Trophoblast cell (in vitro differentiated cells and primary cell): ENCODE measurements around the gene CTAGE9.

Experiments used
- DNase-seq, 2 donors: peaks; one replicate each; pipeline ENCODE4 v3.0.0-alpha.2; 2016
- H2AFZ ChIP-seq: 2 replicates; pipeline ENCODE4 v1.6.1; 2013; ENCODE audit warnings: low read length, moderate library complexity, mild to moderate bottlenecking; ENCODE audit not compliant: insufficient read depth, poor library complexity
- H2AK5ac ChIP-seq: 2 replicates; pipeline ENCODE4 v1.6.1; 2013; ENCODE audit warnings: mild to moderate bottlenecking, low read length
- H2BK120ac ChIP-seq: 2 replicates; pipeline ENCODE4 v1.6.1; 2013; ENCODE audit warnings: low read length, mild to moderate bottlenecking, moderate library complexity; ENCODE audit not compliant: insufficient read depth, poor library complexity
- H2BK12ac ChIP-seq: 2 replicates; pipeline ENCODE4 v1.6.1; 2013; ENCODE audit warnings: mild to moderate bottlenecking, low read length, moderate library complexity
- H2BK5ac ChIP-seq: 2 replicates; pipeline ENCODE4 v1.6.1; 2013; ENCODE audit warnings: low read length, low read depth, moderate library complexity, mild to moderate bottlenecking; ENCODE audit not compliant: poor library complexity
- H3K14ac ChIP-seq: 2 replicates; pipeline ENCODE4 v1.6.1; 2013; ENCODE audit warnings: mild to moderate bottlenecking, low read length
- H3K18ac ChIP-seq: 2 replicates; pipeline ENCODE4 v1.6.1; 2013; ENCODE audit warnings: mild to moderate bottlenecking, low read length
- H3K23ac ChIP-seq: 2 replicates; pipeline ENCODE4 v1.6.1; 2013; ENCODE audit warnings: low read length
- H3K27ac ChIP-seq: 2 replicates; pipeline ENCODE4 v1.5.1; 2013; ENCODE audit warnings: low read depth, mild to moderate bottlenecking, inconsistent platforms, low read length, moderate library complexity
- H3K27me3 ChIP-seq: 2 replicates; pipeline ENCODE4 v1.6.1; 2013; ENCODE audit warnings: inconsistent platforms, mild to moderate bottlenecking, low read length, moderate library complexity; ENCODE audit not compliant: insufficient read depth
- H3K36me3 ChIP-seq, 2 experiments: 1 replicate in 1 of 2; 2 replicates in 1 of 2; pipeline ENCODE4 v1.6.1; 2013; ENCODE audit warnings: low read length in 2 of 2, mild to moderate bottlenecking in 2 of 2, moderate library complexity in 1 of 2; ENCODE audit not compliant: insufficient read depth in 2 of 2, control insufficient read depth in 1 of 2
- H3K4ac ChIP-seq: 2 replicates; pipeline ENCODE4 v1.6.1; 2013; ENCODE audit warnings: low read depth, mild to moderate bottlenecking, low read length, moderate library complexity
- H3K4me1 ChIP-seq, 2 experiments: 1 replicate in 1 of 2; 2 replicates in 1 of 2; pipeline ENCODE4 v1.6.1; 2013; ENCODE audit warnings: low read length in 2 of 2, mild to moderate bottlenecking in 2 of 2, moderate library complexity in 1 of 2; ENCODE audit not compliant: insufficient read depth in 2 of 2, control insufficient read depth in 1 of 2
- H3K4me2 ChIP-seq: 2 replicates; pipeline ENCODE4 v1.6.1; 2013; ENCODE audit warnings: inconsistent platforms, mild to moderate bottlenecking, low read length, moderate library complexity
- H3K4me3 ChIP-seq: 2 replicates; pipeline ENCODE4 v1.5.1; 2013; ENCODE audit warnings: mild to moderate bottlenecking, low read depth, low read length, inconsistent platforms
- H3K79me1 ChIP-seq: one replicate; pipeline ENCODE4 v1.6.1; 2013; ENCODE audit warnings: low read length
- H3K79me2 ChIP-seq: 2 replicates; pipeline ENCODE4 v1.6.1; 2013; ENCODE audit warnings: low read length, mild to moderate bottlenecking; ENCODE audit not compliant: control insufficient read depth, insufficient read depth, poor library complexity
- H3K9ac ChIP-seq: 2 replicates; pipeline ENCODE4 v1.6.1; 2013; ENCODE audit warnings: mild to moderate bottlenecking, low read length
- H3K9me3 ChIP-seq: 2 replicates; pipeline ENCODE4 v1.6.1; 2013; ENCODE audit warnings: low read depth, mild to moderate bottlenecking, control low read depth, inconsistent platforms, low read length; ENCODE audit not compliant: insufficient read depth
- H4K12ac ChIP-seq: 2 replicates; pipeline ENCODE4 v1.6.1; 2013; ENCODE audit warnings: low read depth, mild to moderate bottlenecking, low read length, moderate library complexity
- H4K8ac ChIP-seq: 2 replicates; pipeline ENCODE4 v1.6.1; 2013; ENCODE audit warnings: low read depth, mild to moderate bottlenecking, low read length, moderate library complexity
- H4K91ac ChIP-seq: one replicate; pipeline ENCODE4 v1.6.1; 2013; ENCODE audit warnings: low read depth, mild to moderate bottlenecking, low read length, moderate library complexity
- WGBS: extraction: QIAGEN DNeasy Blood & Tissue Kit; methylation state at CpG from one replicate; pipeline ENCODE4 v1.1.7; 2013; ENCODE audit warnings: missing lambda C conversion rate; ENCODE audit not compliant: insufficient read length, insufficient coverage; ENCODE audit errors: extremely low coverage; 5-methylcytosine and 5-hydroxymethylcytosine counted together

Gene CTAGE9

DNA sequence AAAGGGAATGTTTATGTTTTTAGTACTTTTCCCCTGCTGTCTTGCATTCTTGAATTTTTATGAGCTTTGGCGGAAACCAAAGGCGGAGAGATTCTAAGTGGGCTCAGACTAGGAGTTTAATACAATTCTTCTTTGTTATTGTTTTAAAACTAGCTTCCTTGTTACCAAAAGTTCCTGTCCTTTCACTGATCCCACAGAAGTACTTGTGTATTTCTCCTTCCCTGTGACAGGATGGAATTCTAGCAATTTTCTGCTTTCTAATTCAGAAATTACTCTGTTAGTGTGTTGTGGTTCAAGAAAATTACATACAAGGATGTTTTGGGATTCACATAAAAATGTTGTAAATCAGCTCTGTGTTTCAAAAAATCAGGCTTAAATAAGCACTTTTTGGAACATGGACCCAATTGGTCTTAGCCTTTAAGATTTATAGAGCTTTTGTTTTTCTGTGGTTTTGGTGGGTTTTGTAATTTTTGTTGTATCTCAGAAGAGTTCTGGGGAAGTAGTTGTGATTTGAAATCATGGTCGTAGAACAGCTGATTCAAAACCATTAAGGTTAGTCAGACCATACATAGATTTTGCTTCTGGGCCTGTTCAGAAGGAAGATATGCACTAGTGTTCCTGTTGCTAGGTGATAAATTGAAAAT is 17.6 kb upstream of the CTAGE9 start:
- WGBS = no CpG with 5 or more reads among the region's 3 CpGs
- Histone ChIP-seq H3K79me2 (no peaks in the 10 kb centered on the region), H3K4me1 (no peaks in the 10 kb centered on the region), H2BK12ac (no peak overlapping the region), H2BK120ac (no peak overlapping the region), H4K91ac (no peak overlapping the region), H3K27me3 (no peaks in the 10 kb centered on the region), H3K9me3 (no peaks in the 10 kb centered on the region), H3K36me3 (no peaks in the 10 kb centered on the region), H4K8ac (no peak overlapping the region), H3K14ac (no peak overlapping the region), H3K27ac (no peak overlapping the region), H3K9ac (no peak overlapping the region), H3K4me3 (no peak overlapping the region), H2AFZ (no peak overlapping the region), H3K23ac (no peak overlapping the region), H4K12ac (no peak overlapping the region), H3K4me2 (no peak overlapping the region), H2BK5ac (no peak overlapping the region), H3K18ac (no peak overlapping the region), H3K4ac (no peak overlapping the region), H3K79me1 (no peaks in the 10 kb centered on the region), H2AK5ac (no peak overlapping the region)
- DNase-seq = no peak

- Histone ChIP-seq H2BK5ac (no peak overlapping the region), H3K4me1 (no peaks in the 10 kb centered on the region), H2AK5ac (no peak overlapping the region), H3K27me3 (no peaks in the 10 kb centered on the region), H2BK120ac (no peak overlapping the region), H4K8ac (no peak overlapping the region), H3K9ac (no peak overlapping the region), H3K4ac (no peak overlapping the region), H3K36me3 (no peaks in the 10 kb centered on the region), H3K79me2 (no peaks in the 10 kb centered on the region), H3K27ac (no peak overlapping the region), H3K9me3 (no peaks in the 10 kb centered on the region), H2BK12ac (no peak overlapping the region), H3K4me2 (no peak overlapping the region), H3K23ac (no peak overlapping the region), H4K12ac (no peak overlapping the region), H3K14ac (no peak overlapping the region), H4K91ac (no peak overlapping the region), H3K79me1 (no peaks in the 10 kb centered on the region), H3K18ac (no peak overlapping the region), H3K4me3 (no peak overlapping the region), H2AFZ (no peak overlapping the region)
- WGBS = no CpG with 5 or more reads among the region's 4 CpGs
- DNase-seq = no peak
These were observed 17.1 kb upstream of the CTAGE9 start for GRCh38 chr6:131727868-131728267.

DNA sequence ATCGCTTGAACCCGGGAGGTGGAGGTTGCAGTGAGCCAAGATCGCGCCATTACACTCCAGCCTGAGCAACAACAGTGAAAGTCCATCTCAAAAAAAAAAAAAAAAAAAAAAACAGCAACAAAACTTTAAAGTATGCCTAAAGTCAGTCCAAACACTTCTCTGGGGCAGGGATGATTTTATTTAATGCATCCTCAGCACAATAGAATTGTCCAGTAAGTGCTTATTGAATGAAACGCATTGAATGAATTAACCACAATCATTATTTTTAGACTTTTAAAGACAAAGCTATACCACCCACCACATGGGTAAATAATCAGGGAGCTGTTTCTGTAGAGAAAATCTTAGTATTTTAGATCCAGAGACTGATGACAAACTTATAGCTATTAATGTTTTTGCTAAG is 16.6 kb upstream of the CTAGE9 start:
- Histone ChIP-seq H3K9ac (no peak overlapping the region), H3K4me1 (no peaks in the 10 kb centered on the region), H3K36me3 (no peaks in the 10 kb centered on the region), H2AFZ (no peak overlapping the region), H2BK5ac (no peak overlapping the region), H3K27ac (no peak overlapping the region), H3K18ac (no peak overlapping the region), H3K27me3 (no peaks in the 10 kb centered on the region), H2AK5ac (no peak overlapping the region), H3K9me3 (no peaks in the 10 kb centered on the region), H3K23ac (no peak overlapping the region), H3K4me3 (no peak overlapping the region), H3K14ac (no peak overlapping the region), H2BK12ac (no peak overlapping the region), H2BK120ac (no peak overlapping the region), H3K4me2 (no peak overlapping the region), H3K4ac (no peak overlapping the region), H4K8ac (no peak overlapping the region), H4K12ac (no peak overlapping the region), H4K91ac (no peak overlapping the region), H3K79me2 (no peaks in the 10 kb centered on the region), H3K79me1 (no peaks in the 10 kb centered on the region)
- DNase-seq = no peak
- no CpG with 5 or more reads among the region's 5 CpGs for WGBS

DNA sequence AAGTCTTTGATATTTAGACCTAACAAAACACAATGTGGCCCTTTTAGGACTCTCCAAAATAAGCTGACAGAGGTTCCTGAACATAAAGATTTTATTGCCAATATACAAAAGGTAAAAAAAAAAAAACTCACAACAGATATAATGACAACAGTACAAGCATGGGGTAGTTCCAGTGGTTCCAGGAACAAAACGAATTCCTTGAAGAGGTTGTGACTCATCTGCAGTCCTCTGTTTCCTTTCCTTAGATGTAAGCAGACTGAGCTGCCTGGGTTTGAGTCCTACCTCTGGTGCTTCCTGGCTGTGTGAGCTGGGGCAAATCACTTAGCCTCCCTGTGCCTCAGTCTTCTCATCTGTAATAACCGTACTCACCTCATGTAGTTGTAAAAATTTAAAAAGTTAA is 13.3 kb upstream of the CTAGE9 start:
- Histone ChIP-seq H3K79me2 (no peaks in the 10 kb centered on the region), H3K4me3 (no peak overlapping the region), H3K4me1 (no peaks in the 10 kb centered on the region), H3K79me1 (no peaks in the 10 kb centered on the region), H4K12ac (no peak overlapping the region), H3K18ac (no peak overlapping the region), H3K14ac (no peak overlapping the region), H2BK5ac (no peak overlapping the region), H3K4me2 (no peak overlapping the region), H3K27me3 (no peaks in the 10 kb centered on the region), H2BK12ac (no peak overlapping the region), H2BK120ac (no peak overlapping the region), H3K9ac (no peak overlapping the region), H3K36me3 (no peaks in the 10 kb centered on the region), H4K91ac (no peak overlapping the region), H3K27ac (no peak overlapping the region), H2AK5ac (no peak overlapping the region), H3K9me3 (no peaks in the 10 kb centered on the region), H3K23ac (no peak overlapping the region), H3K4ac (no peak overlapping the region), H4K8ac (no peak overlapping the region), H2AFZ (no peak overlapping the region)
- WGBS = no CpG with 5 or more reads among the region's 2 CpGs
- no peak for DNase-seq
